Stomach (tissue), 9 donors: Measurements from ENCODE around the gene KCNQ5. TPM values are rescaled to one million over a fixed set of nuclear protein-coding genes. Genes with fewer than 3 reads are reported as not detected.

Source experiments
- DNase-seq, 2 donors: peaks; one replicate each; pipeline versions ENCODE4 v3.0.0 to v3.0.0-alpha.2; 2013 to 2019
- H3K27ac ChIP-seq, 5 donors: fragments of 200-600 bp in 4 of 5; sonication (generic) in 4 of 5; one replicate each; pipeline ENCODE4 v1.5.1; 2013 to 2019; ENCODE audit warnings: mild to moderate bottlenecking in 1 of 5, moderate library complexity in 1 of 5
- H3K27me3 ChIP-seq, 3 donors: fragments of 200-600 bp; sonication (generic); one replicate each; pipeline ENCODE4 v1.5.1; 2017 to 2019; ENCODE audit warnings: mixed run types in 1 of 3
- H3K36me3 ChIP-seq, 4 donors: fragments of 200-600 bp; sonication (generic); 1 replicate in 3 of 4; 2 replicates in 1 of 4; pipeline ENCODE4 v1.5.1; 2016 to 2019
- H3K4me1 ChIP-seq, 4 donors: fragments of 200-600 bp; sonication (generic); one replicate each; pipeline ENCODE4 v1.5.1; 2016 to 2019
- H3K4me3 ChIP-seq, 4 donors: fragments of 200-600 bp; sonication (generic) in 3 of 4; one replicate each; pipeline ENCODE4 v1.5.1; 2016 to 2019; ENCODE audit warnings: mild to moderate bottlenecking in 1 of 4
- H3K9me3 ChIP-seq, 4 donors: fragments of 200-600 bp; sonication (generic); one replicate each; pipeline ENCODE4 v1.5.1; 2016 to 2019
- EP300 ChIP-seq: sonication (generic); formaldehyde crosslinking; IDR thresholded peaks from one replicate; pipeline ENCODE4 v1.6.1; 2017; ENCODE audit warnings: antibody characterized with exemption
- POLR2A ChIP-seq, 4 donors: fragments of 450-650 bp; IDR thresholded peaks; one replicate each; pipeline ENCODE4 v1.6.1; 2016; ENCODE audit warnings: antibody characterized with exemption in 4 of 4, control low read depth in 2 of 4, mild to moderate bottlenecking in 1 of 4, moderate library complexity in 1 of 4
- POLR2AphosphoS5 ChIP-seq, 3 donors: sonication (generic); formaldehyde crosslinking; IDR thresholded peaks; one replicate each; pipeline ENCODE4 v1.6.1; 2016; ENCODE audit warnings: antibody characterized with exemption in 3 of 3
- WGBS, 5 donors: extraction: QIAGEN DNeasy Blood & Tissue Kit in 3 of 5; methylation state at CpG; one replicate each; pipeline versions ENCODE4 v1.1.5 to v1.1.7; 2013 to 2018; 5-methylcytosine and 5-hydroxymethylcytosine counted together
- intact Hi-C: fragments of 100-400 bp; cut with DNase I; formaldehyde crosslinking; loops from one replicate; pipeline ENCODE4 v1.15.1; 2023; ENCODE audit warnings: low total_unique reads
- polyA plus RNA-seq, 3 donors: library from polyadenylated mRNA; stranded (reverse); fragments of 200-250 nt; gene quantifications; one replicate each; pipeline ENCODE4 v1.2.3, GENCODE V29; 2013
- total RNA-seq, 5 donors: library from RNA; depleted of rRNA; stranded (reverse); fragments of >200 nt; gene quantifications; one replicate each; pipeline versions ENCODE4 v1.1.0 to v1.2.3, GENCODE V29; 2014 to 2016
- TF ChIP-seq, protein P1 (sequence below), 7 experiments: fragments of 450-650 bp in 4 of 7; fragments of 200-600 bp in 3 of 7; sonication (generic) in 3 of 7; IDR thresholded peaks; one replicate each; pipeline ENCODE4 v1.5.1; 2016 to 2019; ENCODE audit warnings: antibody characterized with exemption in 7 of 7, control low read depth in 2 of 7, mild to moderate bottlenecking in 1 of 7
- donor health status: healthy with polysubstance abuse.
- donor health status: Bipolar disorder and iron deficiency.
- donor health status: healthy.

Gene KCNQ5
- total and polyA plus RNA-seq, 8 donors, result 0.12 to 2.8 (median 0.37) TPM; not detected in 2

DNA sequence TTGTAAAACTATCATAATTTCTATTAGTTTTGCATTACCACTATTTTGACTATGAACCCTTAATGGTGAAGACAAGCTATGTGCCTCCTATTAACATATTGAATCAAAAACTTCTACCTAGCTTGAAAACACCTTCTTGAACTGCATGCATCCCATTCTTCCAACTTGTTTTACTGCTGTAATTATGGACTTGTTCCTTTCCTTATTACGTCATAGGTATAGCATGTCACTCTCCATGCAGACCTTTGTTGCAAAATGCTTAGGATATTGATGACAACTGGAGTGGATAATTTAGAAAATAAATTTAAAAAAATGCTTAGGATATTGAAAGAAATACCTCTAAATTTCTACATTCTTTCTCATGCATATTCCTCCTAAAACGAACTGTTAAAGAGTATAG is 219.3 kb downstream of the KCNQ5 start:
- WGBS, 5 donors, result 83 to 93% (median 87%) methylated on average over 2 of the region's 2 CpGs
- no peak overlapping the region for H3K4me3 ChIP-seq
- H3K27me3 ChIP-seq, result no peaks in the 10 kb centered on the region
- no peak overlapping the region for H3K27ac ChIP-seq
- no peaks in the 10 kb centered on the region for H3K9me3 ChIP-seq
- intact Hi-C loops, result no loop called here
- no peaks in the 10 kb centered on the region for H3K36me3 ChIP-seq
- TF ChIP-seq POLR2AphosphoS5 (IDR thresholded peaks at IDR 0.05) (no peak), POLR2A (IDR thresholded peaks at IDR 0.05) (no peak), EP300 (no peak)
- TF ChIP-seq, protein P1, sequence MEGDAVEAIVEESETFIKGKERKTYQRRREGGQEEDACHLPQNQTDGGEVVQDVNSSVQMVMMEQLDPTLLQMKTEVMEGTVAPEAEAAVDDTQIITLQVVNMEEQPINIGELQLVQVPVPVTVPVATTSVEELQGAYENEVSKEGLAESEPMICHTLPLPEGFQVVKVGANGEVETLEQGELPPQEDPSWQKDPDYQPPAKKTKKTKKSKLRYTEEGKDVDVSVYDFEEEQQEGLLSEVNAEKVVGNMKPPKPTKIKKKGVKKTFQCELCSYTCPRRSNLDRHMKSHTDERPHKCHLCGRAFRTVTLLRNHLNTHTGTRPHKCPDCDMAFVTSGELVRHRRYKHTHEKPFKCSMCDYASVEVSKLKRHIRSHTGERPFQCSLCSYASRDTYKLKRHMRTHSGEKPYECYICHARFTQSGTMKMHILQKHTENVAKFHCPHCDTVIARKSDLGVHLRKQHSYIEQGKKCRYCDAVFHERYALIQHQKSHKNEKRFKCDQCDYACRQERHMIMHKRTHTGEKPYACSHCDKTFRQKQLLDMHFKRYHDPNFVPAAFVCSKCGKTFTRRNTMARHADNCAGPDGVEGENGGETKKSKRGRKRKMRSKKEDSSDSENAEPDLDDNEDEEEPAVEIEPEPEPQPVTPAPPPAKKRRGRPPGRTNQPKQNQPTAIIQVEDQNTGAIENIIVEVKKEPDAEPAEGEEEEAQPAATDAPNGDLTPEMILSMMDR (IDR thresholded peaks at IDR 0.05), result no peak
- DNase-seq, result no peak
- no peaks in the 10 kb centered on the region for H3K4me1 ChIP-seq

DNA sequence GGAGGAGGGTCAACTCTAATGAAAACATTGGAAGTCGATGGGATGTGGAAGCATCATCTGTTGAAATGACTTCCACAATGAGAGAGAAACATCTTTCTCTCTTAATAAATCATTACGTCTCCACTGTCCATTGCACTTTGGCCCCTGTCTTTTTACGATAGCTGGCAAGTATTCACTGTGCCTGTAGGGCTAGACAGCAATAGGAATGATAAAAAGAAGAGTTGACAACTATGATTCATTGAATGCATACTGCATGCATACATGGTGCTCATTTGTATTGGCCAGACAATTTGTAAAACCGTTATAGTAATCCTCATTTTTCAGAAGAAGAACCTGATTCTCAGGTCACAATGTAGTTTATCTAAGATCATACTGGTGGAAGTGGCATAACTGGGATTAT is 220.3 kb downstream of the KCNQ5 start:
- no peak for DNase-seq
- H3K36me3 ChIP-seq, result no peaks in the 10 kb centered on the region
- no peaks in the 10 kb centered on the region for H3K9me3 ChIP-seq
- H3K27ac ChIP-seq, result no peak overlapping the region
- H3K4me3 ChIP-seq, result no peak overlapping the region
- no peaks in the 10 kb centered on the region for H3K4me1 ChIP-seq
- H3K27me3 ChIP-seq, result no peaks in the 10 kb centered on the region
- intact Hi-C loops, result no loop called here
- 74 to 83% (median 80%) methylated on average over 4 of the region's 4 CpGs for WGBS, 5 donors
- no peak for TF ChIP-seq POLR2AphosphoS5 (IDR thresholded peaks at IDR 0.05)
- TF ChIP-seq, protein P1 (IDR thresholded peaks at IDR 0.05), result no peak
- no peak for TF ChIP-seq EP300
- no peak for TF ChIP-seq POLR2A (IDR thresholded peaks at IDR 0.05)

DNA sequence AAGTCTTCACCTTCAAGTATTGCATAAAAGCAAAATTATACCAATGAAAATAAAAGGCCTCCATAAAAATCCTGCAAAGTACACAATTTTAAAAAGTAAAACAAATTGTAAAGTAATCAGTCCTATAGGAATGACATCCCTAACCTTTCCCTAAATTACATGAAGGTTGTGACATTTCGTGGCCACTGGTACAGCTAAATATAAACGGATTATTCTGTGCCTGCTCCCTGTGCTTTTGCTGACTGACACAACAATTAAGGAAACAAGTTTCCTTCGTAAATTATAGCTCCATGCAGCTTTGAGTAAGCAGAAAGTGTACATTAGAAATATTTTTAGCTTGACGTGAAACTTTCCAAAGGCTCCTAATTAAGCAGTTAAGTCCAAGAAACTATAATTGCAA is 222.8 kb downstream of the KCNQ5 start:
- no peaks in the 10 kb centered on the region for H3K27me3 ChIP-seq
- H3K9me3 ChIP-seq, result no peaks in the 10 kb centered on the region
- H3K27ac ChIP-seq, result no peak overlapping the region
- 53 to 71% (median 62%) methylated on average over 4 of the region's 4 CpGs for WGBS, 5 donors
- TF ChIP-seq POLR2AphosphoS5 (IDR thresholded peaks at IDR 0.05) (no peak), EP300 (no peak), POLR2A (IDR thresholded peaks at IDR 0.05) (no peak)
- TF ChIP-seq, protein P1 (IDR thresholded peaks at IDR 0.05), result no peak
- no peaks in the 10 kb centered on the region for H3K4me1 ChIP-seq
- no peak overlapping the region for H3K4me3 ChIP-seq
- intact Hi-C loops, result no loop called here
- H3K36me3 ChIP-seq, result no peaks in the 10 kb centered on the region
- DNase-seq, result no peak

DNA sequence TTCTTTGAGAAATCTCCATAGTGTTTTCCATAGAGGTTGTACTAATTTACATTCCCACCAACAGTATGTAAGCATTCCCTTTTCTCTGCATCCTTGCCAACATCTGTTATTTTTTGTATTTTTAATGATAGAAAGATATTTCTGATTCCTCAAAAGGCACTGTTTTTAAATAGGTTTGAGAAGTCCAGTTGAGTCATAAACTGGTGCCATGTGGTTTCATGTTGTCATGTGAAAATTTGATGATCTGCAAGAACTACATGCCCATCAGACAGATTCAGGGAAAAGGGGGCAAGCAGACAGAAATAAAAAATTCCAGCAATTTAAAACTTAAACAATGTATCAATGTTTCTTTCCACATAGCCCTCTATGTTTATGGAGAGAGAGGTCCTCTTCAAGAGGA is 227.5 kb downstream of the KCNQ5 start:
- Histone ChIP-seq H3K36me3 (no peaks in the 10 kb centered on the region), H3K27ac (no peak overlapping the region), H3K27me3 (no peaks in the 10 kb centered on the region), H3K4me3 (no peak overlapping the region), H3K9me3 (no peaks in the 10 kb centered on the region), H3K4me1 (no peaks in the 10 kb centered on the region)
- DNase-seq, result no peak
- intact Hi-C loops, result no loop called here
- TF ChIP-seq POLR2A (IDR thresholded peaks at IDR 0.05), result no peak
- no peak for TF ChIP-seq EP300
- no peak for TF ChIP-seq POLR2AphosphoS5 (IDR thresholded peaks at IDR 0.05)
- TF ChIP-seq, protein P1 (IDR thresholded peaks at IDR 0.05), result no peak
